ENCODE data around the gene MINPP1. TPM values are rescaled to one million over a fixed set of nuclear protein-coding genes. Genes with fewer than 3 reads are reported as not detected.

MINPP1 gene
- total RNA-seq, 2 experiments from 2014 or later = 3.6 to 8.4 TPM

- no peak overlapping the region for H3K27ac ChIP-seq (ENCODE audit: low read depth, low read length, poor library complexity, severe bottlenecking)
- no peak overlapping the region for H3K4me3 ChIP-seq (ENCODE audit: low read depth, low read length, poor library complexity, severe bottlenecking)
- BruUV-seq (replicated peaks) = no TSS peak
- no peak overlapping the region for H3K4me2 ChIP-seq (ENCODE audit: low read length)
- no peaks in the 10 kb centered on the region for H3K36me3 ChIP-seq (ENCODE audit: insufficient read depth, low read length)
- H3K4me1 ChIP-seq (ENCODE audit: insufficient read depth, low read length, poor library complexity, severe bottlenecking) = no peaks in the 10 kb centered on the region
- no peak overlapping the region for H2AFZ ChIP-seq (ENCODE audit: low read length)
- TF ChIP-seq EZH2phosphoT487 (IDR thresholded peaks at IDR 0.05; ENCODE audit: borderline replicate concordance, low read depth, low read length) (no peak), CTCF (conservative IDR thresholded peaks at IDR 0.05; ENCODE audit: low read length) (no peak)
- H3K9me3 ChIP-seq (ENCODE audit: low read length) = no peaks in the 10 kb centered on the region
- H4K20me1 ChIP-seq (ENCODE audit: insufficient read depth, low read length) = no peaks in the 10 kb centered on the region
- ChIA-PET CTCF (ENCODE audit: unreplicated experiment) (no interaction called here), POLR2A (interaction anchor here (1.0 kb wide), 1 partner anchor 13 kb away, joined by 4 read pairs; no protein-coding TSS in a partner anchor)
- no peaks in the 10 kb centered on the region for H3K79me2 ChIP-seq (ENCODE audit: insufficient read depth, low read depth, low read length)
- no peak for DNase-seq (ENCODE audit: low spot score)
- intact Hi-C loops (cut with micrococcal nuclease; ENCODE audit: unreplicated experiment) = no loop called here
- H3K9me2 ChIP-seq (ENCODE audit: insufficient read depth, low read length) = no peaks in the 10 kb centered on the region
These were observed 46.0 kb downstream of the MINPP1 start for GRCh38 chr10:87550741-87551140.

GRCh38 chr10:87551326-87551725 is 46.6 kb downstream of the MINPP1 start:
- CTCF ChIA-PET (ENCODE audit: unreplicated experiment) = no interaction called here

More at GRCh38 chr10:87551326-87551725, 46.6 kb downstream of the MINPP1 start:
- no peak overlapping the region for H3K4me3 ChIP-seq (ENCODE audit: low read depth, low read length, poor library complexity, severe bottlenecking)
- no TSS peak for BruUV-seq (replicated peaks)
- H3K27ac ChIP-seq (ENCODE audit: low read depth, low read length, poor library complexity, severe bottlenecking) = no peak overlapping the region
- no peaks in the 10 kb centered on the region for H3K79me2 ChIP-seq (ENCODE audit: insufficient read depth, low read depth, low read length)
- H2AFZ ChIP-seq (ENCODE audit: low read length) = no peak overlapping the region
- no peaks in the 10 kb centered on the region for H3K9me2 ChIP-seq (ENCODE audit: insufficient read depth, low read length)
- H4K20me1 ChIP-seq (ENCODE audit: insufficient read depth, low read length) = no peaks in the 10 kb centered on the region
- no peak overlapping the region for H3K4me2 ChIP-seq (ENCODE audit: low read length)
- POLR2A ChIA-PET = interaction anchor here (1.0 kb wide), 1 partner anchor 13 kb away, joined by 4 read pairs; no protein-coding TSS in a partner anchor
- no peaks in the 10 kb centered on the region for H3K9me3 ChIP-seq (ENCODE audit: low read length)
- intact Hi-C loops (cut with micrococcal nuclease; ENCODE audit: unreplicated experiment) = no loop called here
- no peaks in the 10 kb centered on the region for H3K36me3 ChIP-seq (ENCODE audit: insufficient read depth, low read length)
- no peak for DNase-seq (ENCODE audit: low spot score)
- no peaks in the 10 kb centered on the region for H3K4me1 ChIP-seq (ENCODE audit: insufficient read depth, low read length, poor library complexity, severe bottlenecking)
- no peak for TF ChIP-seq CTCF (conservative IDR thresholded peaks at IDR 0.05; ENCODE audit: low read length)
- no peak for TF ChIP-seq EZH2phosphoT487 (IDR thresholded peaks at IDR 0.05; ENCODE audit: borderline replicate concordance, low read depth, low read length)

All from OCI-LY7 (cell line).